HL-60 (cell line): Measurements from ENCODE around the gene CNTN5.

Experiments used
- DNase-seq, 2 experiments: peaks; one replicate each; pipeline ENCODE4 v3.0.0-alpha.2; 2010 to 2020; ENCODE audit warnings: low read depth in 1 of 2, low spot score in 1 of 2
- H3K27ac ChIP-seq: fragments of 250-450 bp; sonication (Bioruptor Pico); replicated peaks from 2 replicates; pipeline ENCODE4 v1.5.1; 2020; ENCODE audit warnings: mild to moderate bottlenecking, moderate library complexity
- H3K27me3 ChIP-seq: fragments of 250-450 bp; sonication (Bioruptor Pico); 2 replicates; pipeline ENCODE4 v1.5.1; 2021; ENCODE audit warnings: mild to moderate bottlenecking, moderate library complexity; ENCODE audit not compliant: insufficient read depth, poor library complexity, severe bottlenecking
- H3K4me3 ChIP-seq: replicated peaks from 2 replicates; pipeline ENCODE4 v1.5.1; 2011; ENCODE audit warnings: mild to moderate bottlenecking, control low read depth, low read length; ENCODE audit not compliant: insufficient read depth
- CTCF ChIP-seq: IDR thresholded peaks from one replicate; pipeline ENCODE4 v1.5.1; 2011; ENCODE audit warnings: low read length, control low read depth, inconsistent platforms; ENCODE audit not compliant: insufficient read depth
- GABPA ChIP-seq: IDR thresholded peaks from 2 replicates; pipeline ENCODE4 v1.6.1; 2012; ENCODE audit warnings: low read depth
- POLR2AphosphoS5 ChIP-seq: IDR thresholded peaks from 2 replicates; pipeline ENCODE4 v1.6.1; 2012; ENCODE audit warnings: low read depth
- REST ChIP-seq: IDR thresholded peaks from 2 replicates; pipeline ENCODE4 v1.6.1; 2012; ENCODE audit warnings: low read depth; ENCODE audit not compliant: insufficient replicate concordance
- SPI1 ChIP-seq: IDR thresholded peaks from 2 replicates; pipeline ENCODE4 v1.6.1; 2012; ENCODE audit warnings: low read depth, mild to moderate bottlenecking, borderline replicate concordance

The CNTN5 gene

DNA sequence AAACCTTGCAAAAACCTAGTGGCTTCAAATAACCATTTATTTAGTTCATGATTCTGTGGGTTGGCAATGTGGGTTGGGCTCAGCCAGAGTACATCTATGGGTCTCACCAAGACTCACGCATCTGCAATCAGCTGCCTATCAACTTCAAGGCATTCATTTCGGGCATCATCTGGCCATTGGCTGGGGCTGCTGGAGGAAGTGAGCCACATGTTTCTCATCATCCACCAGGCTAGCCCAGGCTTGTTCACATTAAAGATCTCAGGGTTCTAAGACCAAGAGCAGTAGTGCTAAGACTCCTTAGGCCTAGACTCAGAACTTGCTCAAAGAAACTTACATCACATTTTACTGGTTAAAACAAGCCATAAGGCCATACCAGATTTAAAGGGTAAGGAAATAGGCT, 1187.5 kb downstream of the CNTN5 start:
- Histone ChIP-seq H3K27ac (no peak overlapping the region), H3K4me3 (no peak overlapping the region), H3K27me3 (no peaks in the 10 kb centered on the region)
- no peak for TF ChIP-seq CTCF
- TF ChIP-seq GABPA: no peak
- no peak for TF ChIP-seq REST
- no peak for DNase-seq

- no peak for TF ChIP-seq CTCF
- TF ChIP-seq POLR2AphosphoS5: no peak
- TF ChIP-seq SPI1: no peak
- TF ChIP-seq GABPA: no peak
- no peak for TF ChIP-seq REST
- no peak overlapping the region for H3K27ac ChIP-seq
- H3K4me3 ChIP-seq: no peak overlapping the region
- DNase-seq: no peak
- no peaks in the 10 kb centered on the region for H3K27me3 ChIP-seq
Measured at GRCh38 chr11:100214791-100215190, 1194.0 kb downstream of the CNTN5 start.

GRCh38 chr11:100220801-100221200, 1200.1 kb downstream of the CNTN5 start:
- DNase-seq: no peak
- TF ChIP-seq GABPA (no peak), REST (no peak), POLR2AphosphoS5 (no peak), SPI1 (no peak), CTCF (no peak)
- H3K4me3 ChIP-seq: no peak overlapping the region
- no peak overlapping the region for H3K27ac ChIP-seq
- no peaks in the 10 kb centered on the region for H3K27me3 ChIP-seq
